Right atrium auricular region (tissue), 2 donors: Measurements from ENCODE around the gene DNM2. TPM values are rescaled to one million over a fixed set of nuclear protein-coding genes. Genes with fewer than 3 reads are reported as not detected.
A peak's percentile ranks its signal among the peaks of the same experiment; 100 is the strongest.

ENCODE experiments used
- DNase-seq: peaks from one replicate; pipeline ENCODE4 v3.0.0-alpha.2; 2019; ENCODE audit warnings: low spot score
- H3K27ac ChIP-seq, 2 donors: fragments of 200-600 bp; sonication (generic); 1 replicate in 1 of 2; 2 replicates in 1 of 2; pipeline ENCODE4 v1.5.1; 2016 to 2019
- H3K27me3 ChIP-seq, 2 donors: fragments of 200-600 bp; sonication (generic); one replicate each; pipeline versions ENCODE4 v1.5.1 to v1.6.0; 2017 to 2019
- H3K36me3 ChIP-seq: fragments of 200-600 bp; sonication (generic); one replicate; pipeline ENCODE4 v1.5.1; 2016
- H3K4me1 ChIP-seq, 2 donors: fragments of 200-600 bp; sonication (generic); one replicate each; pipeline versions ENCODE4 v1.5.1 to v1.6.0; 2017 to 2019
- H3K4me3 ChIP-seq, 2 donors: fragments of 200-600 bp; sonication (generic); 1 replicate in 1 of 2; 2 replicates in 1 of 2; pipeline ENCODE4 v1.5.1; 2017 to 2019; ENCODE audit warnings: mild to moderate bottlenecking in 1 of 2, moderate library complexity in 1 of 2
- H3K9me3 ChIP-seq, 2 donors: fragments of 200-600 bp; sonication (generic); one replicate each; pipeline ENCODE4 v1.5.1; 2019
- CTCF ChIP-seq, 2 donors: fragments of 200-600 bp; sonication (generic); IDR thresholded peaks; one replicate each; pipeline ENCODE4 v1.5.1; 2019; ENCODE audit warnings: antibody characterized with exemption in 2 of 2
- total RNA-seq, 2 donors: library from RNA; depleted of rRNA; stranded (reverse); fragments of >200 nt; gene quantifications; one replicate each; pipeline ENCODE4 v1.1.0, GENCODE V29; 2016

DNM2 gene
- total RNA-seq, 2 donors from 2014 or later, result 111 to 144 TPM

- Histone ChIP-seq H3K27ac (no peak overlapping the region), H3K4me1 (no peaks in the 10 kb centered on the region), H3K27me3 (no peaks in the 10 kb centered on the region), H3K4me3 (no peak overlapping the region), H3K36me3 (no peaks in the 10 kb centered on the region), H3K9me3 (no peaks in the 10 kb centered on the region)
- no peak for DNase-seq
- TF ChIP-seq CTCF (IDR thresholded peaks at IDR 0.05), result peak in 1 of 2 donors; percentile 55
These were observed 140.4 kb downstream of the DNM2 start for GRCh38 chr19:10858204-10858828.

GRCh38 chr19:10861103-10861651 lies 143.3 kb downstream of the DNM2 start:
- no peak overlapping the region for H3K4me3 ChIP-seq
- no peaks in the 10 kb centered on the region for H3K9me3 ChIP-seq
- no peak overlapping the region for H3K27ac ChIP-seq
- no peak for DNase-seq
- H3K4me1 ChIP-seq, result peaks cover 0 to 8% of the 10 kb centered on the region in 2 donors
- TF ChIP-seq CTCF (IDR thresholded peaks at IDR 0.05), result peak in 1 of 2 donors; percentile 30
- no peaks in the 10 kb centered on the region for H3K27me3 ChIP-seq
- H3K36me3 ChIP-seq, result no peaks in the 10 kb centered on the region

GRCh38 chr19:10862561-10863106 lies 144.8 kb downstream of the DNM2 start:
- Histone ChIP-seq H3K4me3 (no peak overlapping the region), H3K9me3 (no peaks in the 10 kb centered on the region), H3K4me1 (peaks cover 0 to 8% of the 10 kb centered on the region in 2 donors), H3K27me3 (no peaks in the 10 kb centered on the region), H3K27ac (no peak overlapping the region), H3K36me3 (no peaks in the 10 kb centered on the region)
- no peak for TF ChIP-seq CTCF (IDR thresholded peaks at IDR 0.05)
- no peak for DNase-seq

GRCh38 chr19:10863107-10863717 lies 145.3 kb downstream of the DNM2 start:
- H3K27me3 ChIP-seq, result no peaks in the 10 kb centered on the region
- no peak for TF ChIP-seq CTCF (IDR thresholded peaks at IDR 0.05)
- no peak overlapping the region for H3K27ac ChIP-seq
- no peak overlapping the region for H3K4me3 ChIP-seq
- H3K9me3 ChIP-seq, result no peaks in the 10 kb centered on the region
- H3K4me1 ChIP-seq, result peaks cover 0 to 8% of the 10 kb centered on the region in 2 donors
- H3K36me3 ChIP-seq, result no peaks in the 10 kb centered on the region
- DNase-seq, result no peak

- Histone ChIP-seq H3K9me3 (no peaks in the 10 kb centered on the region), H3K27ac (no peak overlapping the region), H3K36me3 (no peaks in the 10 kb centered on the region), H3K4me3 (peak overlapping the region in 1 of 2 donors; percentile 16), H3K27me3 (no peaks in the 10 kb centered on the region), H3K4me1 (peaks cover 0 to 8% of the 10 kb centered on the region in 2 donors)
- peak; percentile 72 to 88 for TF ChIP-seq CTCF (IDR thresholded peaks at IDR 0.05)
- peak; percentile 80 for DNase-seq
These were observed 146.6 kb downstream of the DNM2 start for GRCh38 chr19:10864538-10864899.
